Left ventricle myocardium inferior (tissue), 1 donor: ENCODE results near the gene JARID2. TPM values are rescaled to one million over a fixed set of nuclear protein-coding genes. Genes with fewer than 3 reads are reported as not detected.
"Not testable (repeated sequence)": the region's sequence is repeated elsewhere in the genome, so short reads cannot be mapped to it uniquely, and the experiment has no call there.

ENCODE experiments used
- DNase-seq: peaks from one replicate; pipeline ENCODE4 v3.0.0-alpha.2; 2020
- H3K27ac ChIP-seq: fragments of 200-600 bp; replicated peaks from 2 replicates; pipeline ENCODE4 v1.8.0; 2021
- H3K27me3 ChIP-seq: fragments of 200-600 bp; 2 replicates; pipeline ENCODE4 v1.8.0; 2021; ENCODE audit warnings: low read depth
- H3K36me3 ChIP-seq: fragments of 200-600 bp; 2 replicates; pipeline ENCODE4 v1.8.0; 2021
- H3K4me1 ChIP-seq: fragments of 200-600 bp; 2 replicates; pipeline ENCODE4 v1.8.0; 2021
- H3K4me3 ChIP-seq: fragments of 200-600 bp; 2 replicates; pipeline ENCODE4 v1.8.0; 2021; ENCODE audit warnings: mild to moderate bottlenecking, moderate library complexity
- H3K9me3 ChIP-seq: fragments of 200-600 bp; replicated peaks from 2 replicates; pipeline ENCODE4 v1.8.0; 2021
- CTCF ChIP-seq: fragments of 200-600 bp; IDR thresholded peaks from 2 replicates; pipeline ENCODE4 v1.8.0; 2021; ENCODE audit warnings: antibody characterized with exemption, mild to moderate bottlenecking, borderline replicate concordance
- intact Hi-C: fragments of 100-400 bp; cut with micrococcal nuclease; formaldehyde crosslinking; loops from one replicate; pipeline ENCODE4 v1.11.0; 2022
- total RNA-seq: library from RNA; stranded (reverse); fragmentation: NEBNext Ultra II Directional; extraction: Animal tissue kit (Norgen Biotek cat#: 25700); gene quantifications from one replicate; pipeline ENCODE4 v1.2.1, GENCODE V29; 2021
- donor health status: DM: no; HTN: yes; CAD: no; lungs with severe emphysema.

The JARID2 gene
- total RNA-seq, 1 donor from 2014 or later: 6.5 TPM

- intact Hi-C loops: no loop called here
- no peak overlapping the region for H3K27ac ChIP-seq
- no peaks in the 10 kb centered on the region for H3K36me3 ChIP-seq
- H3K27me3 ChIP-seq: no peaks in the 10 kb centered on the region
- no peak for DNase-seq
- H3K9me3 ChIP-seq: no peaks in the 10 kb centered on the region
- TF ChIP-seq CTCF: no peak
- H3K4me3 ChIP-seq: no peak overlapping the region
- H3K4me1 ChIP-seq: peaks cover 52% of the 10 kb centered on the region
These were observed 73.8 kb downstream of the JARID2 start for GRCh38 chr6:15319677-15320076.

- Histone ChIP-seq H3K4me1 (peaks cover 52% of the 10 kb centered on the region), H3K9me3 (no peaks in the 10 kb centered on the region), H3K4me3 (no peak overlapping the region), H3K27me3 (no peaks in the 10 kb centered on the region), H3K36me3 (no peaks in the 10 kb centered on the region), H3K27ac (no peak overlapping the region)
- no peak for DNase-seq
- TF ChIP-seq CTCF: no peak
- intact Hi-C loops: no loop called here
These were observed 74.8 kb downstream of the JARID2 start for GRCh38 chr6:15320693-15321092.

- H3K9me3 ChIP-seq: no peaks in the 10 kb centered on the region
- no peak overlapping the region for H3K4me3 ChIP-seq
- no peak for TF ChIP-seq CTCF
- no peak overlapping the region for H3K27ac ChIP-seq
- no peaks in the 10 kb centered on the region for H3K36me3 ChIP-seq
- no peak for DNase-seq
- H3K27me3 ChIP-seq: no peaks in the 10 kb centered on the region
- intact Hi-C loops: no loop called here
- H3K4me1 ChIP-seq: peaks cover 63% of the 10 kb centered on the region
These were observed 76.3 kb downstream of the JARID2 start for GRCh38 chr6:15322184-15322583.

GRCh38 chr6:15322781-15323536, 77.1 kb downstream of the JARID2 start:
- no peak overlapping the region for H3K4me3 ChIP-seq
- peaks cover 63% of the 10 kb centered on the region for H3K4me1 ChIP-seq
- intact Hi-C loops: no loop called here
- no peaks in the 10 kb centered on the region for H3K36me3 ChIP-seq
- no peaks in the 10 kb centered on the region for H3K27me3 ChIP-seq
- no peak for DNase-seq
- no peaks in the 10 kb centered on the region for H3K9me3 ChIP-seq
- TF ChIP-seq CTCF: no peak
- H3K27ac ChIP-seq: no peak overlapping the region

GRCh38 chr6:15323611-15324010, 77.7 kb downstream of the JARID2 start:
- intact Hi-C loops, DNase-seq, H3K9me3 ChIP-seq, H3K27ac ChIP-seq, H3K4me3 ChIP-seq, H3K36me3 ChIP-seq, H3K27me3 ChIP-seq: not testable (repeated sequence)
- peaks cover 63% of the 10 kb centered on the region for H3K4me1 ChIP-seq

- no peak overlapping the region for H3K4me3 ChIP-seq
- no peaks in the 10 kb centered on the region for H3K9me3 ChIP-seq
- intact Hi-C loops: no loop called here
- peaks cover 63% of the 10 kb centered on the region for H3K4me1 ChIP-seq
- no peak for TF ChIP-seq CTCF
- DNase-seq: no peak
- H3K27me3 ChIP-seq: no peaks in the 10 kb centered on the region
- H3K27ac ChIP-seq: no peak overlapping the region
- H3K36me3 ChIP-seq: no peaks in the 10 kb centered on the region
These were observed 78.6 kb downstream of the JARID2 start for GRCh38 chr6:15324427-15324985.
